Brain microvascular endothelial cell (primary cell): ENCODE data around the gene TRAPPC6A.

Experiments
- DNase-seq: peaks from one replicate; pipeline ENCODE4 v3.0.0-alpha.2; 2020
- H3K27ac ChIP-seq: fragments of 250-450 bp; sonication (Bioruptor Pico); 2 replicates; pipeline ENCODE4 v1.5.1; 2020; ENCODE audit warnings: mild to moderate bottlenecking, moderate library complexity
- H3K27me3 ChIP-seq: fragments of 250-450 bp; sonication (Bioruptor Pico); replicated peaks from 2 replicates; pipeline ENCODE4 v1.5.1; 2020; ENCODE audit warnings: mild to moderate bottlenecking
- H3K36me3 ChIP-seq: fragments of 250-450 bp; sonication (Bioruptor Pico); replicated peaks from 2 replicates; pipeline ENCODE4 v1.5.1; 2020; ENCODE audit warnings: mild to moderate bottlenecking
- H3K4me3 ChIP-seq: 2 replicates; pipeline ENCODE4 v1.5.1; 2011; ENCODE audit warnings: low read depth, mild to moderate bottlenecking, control low read depth, low read length, moderate library complexity
- in situ Hi-C: cut with HindIII; loops from 2 replicates; pipeline ENCODE4 v1.10.0; 2017; ENCODE audit warnings: low sequenced_read_pairs, low pct_ligation_motif_present
- TF ChIP-seq, protein P1 (sequence below): IDR thresholded peaks from 2 replicates; pipeline ENCODE4 v1.5.1; 2011; ENCODE audit warnings: low read depth, mild to moderate bottlenecking, moderate library complexity, low read length, control low read depth, inconsistent platforms; ENCODE audit errors: missing control alignments

Gene TRAPPC6A

DNA sequence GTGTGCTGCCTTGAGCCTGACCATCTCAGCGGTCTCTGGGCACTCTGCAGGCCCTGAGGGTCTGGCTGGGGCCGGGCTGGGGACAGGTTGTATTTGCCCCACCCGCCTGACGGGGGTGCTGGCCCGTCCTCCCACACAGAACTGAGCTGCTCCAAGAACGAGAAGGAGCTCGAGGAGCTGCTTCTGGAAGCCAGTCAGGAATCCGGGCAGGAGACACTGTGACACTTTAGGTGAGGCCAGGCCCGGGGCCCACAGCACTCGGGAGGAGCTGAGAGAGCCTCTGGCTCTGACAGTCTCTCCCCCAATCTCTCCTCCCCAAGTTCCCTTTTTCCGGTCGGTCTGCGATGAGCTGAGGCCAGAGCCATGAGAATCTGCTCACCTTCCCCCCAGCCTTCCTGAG, 31.8 kb downstream of the TRAPPC6A start:
- no peak overlapping the region for H3K27ac ChIP-seq
- in situ Hi-C loops, result no loop called here

GRCh38 chr19:45145270-45146189, 32.5 kb downstream of the TRAPPC6A start:
- no peak for DNase-seq
- TF ChIP-seq, protein P1, sequence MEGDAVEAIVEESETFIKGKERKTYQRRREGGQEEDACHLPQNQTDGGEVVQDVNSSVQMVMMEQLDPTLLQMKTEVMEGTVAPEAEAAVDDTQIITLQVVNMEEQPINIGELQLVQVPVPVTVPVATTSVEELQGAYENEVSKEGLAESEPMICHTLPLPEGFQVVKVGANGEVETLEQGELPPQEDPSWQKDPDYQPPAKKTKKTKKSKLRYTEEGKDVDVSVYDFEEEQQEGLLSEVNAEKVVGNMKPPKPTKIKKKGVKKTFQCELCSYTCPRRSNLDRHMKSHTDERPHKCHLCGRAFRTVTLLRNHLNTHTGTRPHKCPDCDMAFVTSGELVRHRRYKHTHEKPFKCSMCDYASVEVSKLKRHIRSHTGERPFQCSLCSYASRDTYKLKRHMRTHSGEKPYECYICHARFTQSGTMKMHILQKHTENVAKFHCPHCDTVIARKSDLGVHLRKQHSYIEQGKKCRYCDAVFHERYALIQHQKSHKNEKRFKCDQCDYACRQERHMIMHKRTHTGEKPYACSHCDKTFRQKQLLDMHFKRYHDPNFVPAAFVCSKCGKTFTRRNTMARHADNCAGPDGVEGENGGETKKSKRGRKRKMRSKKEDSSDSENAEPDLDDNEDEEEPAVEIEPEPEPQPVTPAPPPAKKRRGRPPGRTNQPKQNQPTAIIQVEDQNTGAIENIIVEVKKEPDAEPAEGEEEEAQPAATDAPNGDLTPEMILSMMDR, result no peak
- peaks cover 18% of the 10 kb centered on the region for H3K36me3 ChIP-seq

More for the DNA sequence above, 31.8 kb downstream of the TRAPPC6A start:
- Histone ChIP-seq H3K4me3 (no peak overlapping the region), H3K27me3 (no peaks in the 10 kb centered on the region), H3K36me3 (peaks cover 17% of the 10 kb centered on the region)
- no peak for DNase-seq
- TF ChIP-seq, protein P1, result no peak

DNA sequence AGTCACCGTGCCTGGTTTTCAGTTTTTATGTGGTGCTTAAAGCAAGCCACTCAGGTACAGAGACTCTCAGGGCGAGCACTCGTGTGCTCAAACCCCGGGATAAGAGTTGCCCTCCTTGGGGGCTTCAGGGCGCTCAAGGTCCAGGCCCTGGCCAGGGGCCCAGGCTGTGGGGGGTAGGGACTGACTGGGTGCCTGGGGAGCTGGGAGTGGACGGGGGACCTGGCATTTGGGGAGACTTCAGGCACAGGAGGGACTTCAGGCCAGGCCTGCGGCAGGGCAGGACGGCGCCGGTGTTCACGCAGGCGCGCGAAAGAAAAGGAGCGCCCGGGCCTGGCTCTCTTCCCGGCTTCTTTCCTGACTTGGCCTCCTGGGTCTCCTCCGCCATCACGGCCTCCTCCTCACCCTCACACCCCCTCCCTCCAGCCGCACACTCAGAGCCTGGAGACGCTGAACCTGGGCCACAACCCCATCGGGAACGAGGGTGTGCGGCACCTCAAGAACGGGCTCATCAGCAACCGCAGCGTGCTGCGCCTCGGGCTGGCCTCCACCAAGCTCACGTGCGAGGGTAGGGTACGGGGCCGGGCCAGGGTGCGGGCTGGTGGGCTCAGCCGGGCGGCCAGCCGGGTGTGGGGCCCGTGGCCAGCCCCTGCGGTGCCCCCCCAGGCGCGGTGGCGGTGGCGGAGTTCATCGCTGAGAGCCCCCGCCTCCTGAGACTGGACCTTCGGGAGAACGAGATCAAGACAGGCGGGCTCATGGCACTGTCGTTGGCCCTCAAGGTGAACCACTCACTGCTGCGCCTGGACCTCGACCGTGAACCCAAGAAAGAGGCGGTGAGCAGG, 33.4 kb downstream of the TRAPPC6A start:
- TF ChIP-seq, protein P1, result no peak
- H3K27ac ChIP-seq, result no peak overlapping the region
- no peak overlapping the region for H3K4me3 ChIP-seq
- H3K36me3 ChIP-seq, result peaks cover 19% of the 10 kb centered on the region
- no peak for DNase-seq
- no peaks in the 10 kb centered on the region for H3K27me3 ChIP-seq
- in situ Hi-C loops, result no loop called here

More at GRCh38 chr19:45145270-45146189, 32.5 kb downstream of the TRAPPC6A start:
- in situ Hi-C loops, result no loop called here
- H3K27me3 ChIP-seq, result no peaks in the 10 kb centered on the region
- H3K27ac ChIP-seq, result no peak overlapping the region
- no peak overlapping the region for H3K4me3 ChIP-seq

- Histone ChIP-seq H3K27ac (no peak overlapping the region), H3K36me3 (peaks cover 19% of the 10 kb centered on the region), H3K4me3 (no peak overlapping the region), H3K27me3 (no peaks in the 10 kb centered on the region)
- TF ChIP-seq, protein P1, result no peak
- no peak for DNase-seq
- in situ Hi-C loops, result no loop called here
Measured at GRCh38 chr19:45142726-45143110, 35.3 kb downstream of the TRAPPC6A start.

- Histone ChIP-seq H3K27ac (no peak overlapping the region), H3K27me3 (no peaks in the 10 kb centered on the region), H3K4me3 (no peak overlapping the region), H3K36me3 (peaks cover 19% of the 10 kb centered on the region)
- in situ Hi-C loops, result no loop called here
- TF ChIP-seq, protein P1, result no peak
- no peak for DNase-seq
Measured at GRCh38 chr19:45142016-45142725, 35.9 kb downstream of the TRAPPC6A start.
